ENCODE results near the gene MAML2.

- TF ChIP-seq TAF1 (IDR thresholded peaks at IDR 0.05; ENCODE audit: borderline replicate concordance, low read depth, low read length) (no peak), POLR2A (IDR thresholded peaks at IDR 0.05; ENCODE audit: low read depth, low read length) (no peak), POLR2AphosphoS5 (IDR thresholded peaks at IDR 0.05; ENCODE audit: low read depth, low read length) (no peak)
Measured at GRCh38 chr11:96144553-96144952, 198.4 kb downstream of the MAML2 start.

Data from GM12892 (cell line).